ENCODE results near the gene ITGA2B.

DNA sequence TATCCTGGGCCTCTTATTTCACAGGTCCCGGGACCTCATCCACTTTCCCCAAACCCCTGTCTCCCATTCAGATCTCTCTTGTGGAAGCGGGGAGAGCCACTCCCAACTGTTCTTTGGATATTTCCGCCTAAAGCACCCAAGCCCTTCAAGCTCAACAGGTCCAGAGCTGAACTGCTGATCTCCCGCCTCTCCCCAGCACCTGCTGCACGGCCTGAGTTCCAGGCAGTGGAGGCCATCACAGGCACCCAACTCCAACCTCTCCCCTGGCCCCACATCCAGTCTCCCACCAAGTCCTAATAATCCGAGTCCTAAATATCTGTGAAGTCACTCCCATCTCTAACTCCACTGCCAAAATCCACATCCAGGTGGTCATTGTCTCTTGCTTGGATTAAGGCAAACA, 6.5 kb downstream of the ITGA2B start:
- TF ChIP-seq, protein P1, sequence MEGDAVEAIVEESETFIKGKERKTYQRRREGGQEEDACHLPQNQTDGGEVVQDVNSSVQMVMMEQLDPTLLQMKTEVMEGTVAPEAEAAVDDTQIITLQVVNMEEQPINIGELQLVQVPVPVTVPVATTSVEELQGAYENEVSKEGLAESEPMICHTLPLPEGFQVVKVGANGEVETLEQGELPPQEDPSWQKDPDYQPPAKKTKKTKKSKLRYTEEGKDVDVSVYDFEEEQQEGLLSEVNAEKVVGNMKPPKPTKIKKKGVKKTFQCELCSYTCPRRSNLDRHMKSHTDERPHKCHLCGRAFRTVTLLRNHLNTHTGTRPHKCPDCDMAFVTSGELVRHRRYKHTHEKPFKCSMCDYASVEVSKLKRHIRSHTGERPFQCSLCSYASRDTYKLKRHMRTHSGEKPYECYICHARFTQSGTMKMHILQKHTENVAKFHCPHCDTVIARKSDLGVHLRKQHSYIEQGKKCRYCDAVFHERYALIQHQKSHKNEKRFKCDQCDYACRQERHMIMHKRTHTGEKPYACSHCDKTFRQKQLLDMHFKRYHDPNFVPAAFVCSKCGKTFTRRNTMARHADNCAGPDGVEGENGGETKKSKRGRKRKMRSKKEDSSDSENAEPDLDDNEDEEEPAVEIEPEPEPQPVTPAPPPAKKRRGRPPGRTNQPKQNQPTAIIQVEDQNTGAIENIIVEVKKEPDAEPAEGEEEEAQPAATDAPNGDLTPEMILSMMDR (conservative IDR thresholded peaks at IDR 0.05; ENCODE audit: low read depth, low read length): no peak
- TF ChIP-seq MAZ (IDR thresholded peaks at IDR 0.05; ENCODE audit: borderline replicate concordance, low read depth, low read length): no peak
